H9 (cell line): ENCODE measurements around the gene PPM1H. TPM values are rescaled to one million over a fixed set of nuclear protein-coding genes. Genes with fewer than 3 reads are reported as not detected.

Experiments
- DNase-seq: peaks from one replicate; pipeline ENCODE4 v3.0.0-alpha.2; 2017
- H2AFZ ChIP-seq: one replicate; pipeline ENCODE4 v1.6.1; 2013; ENCODE audit warnings: mild to moderate bottlenecking, low read length, control low read depth, moderate library complexity
- H2AK5ac ChIP-seq: 2 replicates; pipeline ENCODE4 v1.6.1; 2013; ENCODE audit warnings: low read length, control low read depth, mixed read lengths; ENCODE audit not compliant: insufficient read length
- H2BK120ac ChIP-seq: one replicate; pipeline ENCODE4 v1.6.1; 2013; ENCODE audit warnings: low read depth, mild to moderate bottlenecking, low read length, control low read depth, inconsistent platforms; ENCODE audit not compliant: poor library complexity, severe bottlenecking
- H2BK12ac ChIP-seq: 2 replicates; pipeline ENCODE4 v1.6.1; 2013; ENCODE audit warnings: low read length, control low read depth, mixed read lengths, low read depth; ENCODE audit not compliant: insufficient read length
- H2BK15ac ChIP-seq: 2 replicates; pipeline ENCODE4 v1.6.1; 2013; ENCODE audit warnings: low read depth, low read length, control low read depth
- H2BK20ac ChIP-seq: one replicate; pipeline ENCODE4 v1.6.1; 2013; ENCODE audit warnings: low read depth, mild to moderate bottlenecking, low read length, control low read depth, inconsistent platforms; ENCODE audit not compliant: poor library complexity, severe bottlenecking
- H2BK5ac ChIP-seq: 2 replicates; pipeline ENCODE4 v1.6.1; 2013; ENCODE audit warnings: low read length, control low read depth, mixed read lengths; ENCODE audit not compliant: insufficient read length
- H3K14ac ChIP-seq: 2 replicates; pipeline ENCODE4 v1.6.1; 2013; ENCODE audit warnings: low read length, control low read depth; ENCODE audit not compliant: insufficient read depth
- H3K18ac ChIP-seq: 2 replicates; pipeline ENCODE4 v1.6.1; 2013; ENCODE audit warnings: low read depth, mild to moderate bottlenecking, mixed read lengths, low read length, control low read depth; ENCODE audit not compliant: insufficient read length
- H3K23ac ChIP-seq: 2 replicates; pipeline ENCODE4 v1.6.1; 2013; ENCODE audit warnings: low read length, control low read depth, mixed read lengths, low read depth; ENCODE audit not compliant: insufficient read length
- H3K23me2 ChIP-seq: 2 replicates; pipeline ENCODE4 v1.6.1; 2013; ENCODE audit warnings: low read depth, mild to moderate bottlenecking, mixed read lengths, low read length, control low read depth; ENCODE audit not compliant: insufficient read length, poor library complexity, severe bottlenecking
- H3K27ac ChIP-seq: 2 replicates; pipeline ENCODE4 v1.5.1; 2013; ENCODE audit warnings: low read length, control low read depth, mixed read lengths, low read depth; ENCODE audit not compliant: insufficient read length
- H3K27me3 ChIP-seq: 2 replicates; pipeline ENCODE4 v1.6.1; 2013; ENCODE audit warnings: low read length, control low read depth, inconsistent platforms; ENCODE audit not compliant: insufficient read depth
- H3K4ac ChIP-seq: 2 replicates; pipeline ENCODE4 v1.6.1; 2013; ENCODE audit warnings: low read depth, mild to moderate bottlenecking, control low read depth, inconsistent platforms, low read length, moderate library complexity
- H3K4me1 ChIP-seq: 2 replicates; pipeline ENCODE4 v1.6.1; 2013; ENCODE audit warnings: low read length, control low read depth, inconsistent platforms; ENCODE audit not compliant: insufficient read depth
- H3K4me2 ChIP-seq: 2 replicates; pipeline ENCODE4 v1.6.1; 2013; ENCODE audit warnings: low read length, control low read depth, mixed read lengths; ENCODE audit not compliant: insufficient read length, insufficient read depth
- H3K56ac ChIP-seq: 2 replicates; pipeline ENCODE4 v1.6.1; 2013; ENCODE audit warnings: low read depth, mild to moderate bottlenecking, mixed read lengths, low read length, control low read depth; ENCODE audit not compliant: insufficient read length
- H3K79me1 ChIP-seq: 2 replicates; pipeline ENCODE4 v1.6.1; 2013; ENCODE audit warnings: low read depth, mild to moderate bottlenecking, moderate library complexity, low read length, control low read depth, inconsistent platforms; ENCODE audit not compliant: insufficient read depth, poor library complexity, severe bottlenecking
- H3K79me2 ChIP-seq: 2 replicates; pipeline ENCODE4 v1.6.1; 2013; ENCODE audit warnings: low read length, control low read depth, inconsistent platforms; ENCODE audit not compliant: insufficient read depth
- H3K9ac ChIP-seq: 2 replicates; pipeline ENCODE4 v1.6.1; 2013; ENCODE audit warnings: low read length, control low read depth, mixed read lengths; ENCODE audit not compliant: insufficient read length; ENCODE audit errors: extremely low read depth
- H3K9me3 ChIP-seq: one replicate; pipeline ENCODE4 v1.6.1; 2013; ENCODE audit warnings: low read depth, low read length, inconsistent platforms; ENCODE audit not compliant: control insufficient read depth
- H3T11ph ChIP-seq: one replicate; pipeline ENCODE4 v1.6.1; 2013; ENCODE audit warnings: mild to moderate bottlenecking, low read length, control low read depth, inconsistent platforms
- H4K20me1 ChIP-seq: one replicate; pipeline ENCODE4 v1.6.1; 2013; ENCODE audit not compliant: control insufficient read depth, insufficient read length, insufficient read depth
- H4K5ac ChIP-seq: 2 replicates; pipeline ENCODE4 v1.6.1; 2013; ENCODE audit warnings: low read depth, mild to moderate bottlenecking, mixed read lengths, low read length, control low read depth; ENCODE audit not compliant: insufficient read length
- H4K8ac ChIP-seq: replicated peaks from 2 replicates; pipeline ENCODE4 v1.6.1; 2013; ENCODE audit warnings: low read length, control low read depth, mixed read lengths, low read depth; ENCODE audit not compliant: insufficient read length
- H4K91ac ChIP-seq: 2 replicates; pipeline ENCODE4 v1.6.1; 2013; ENCODE audit warnings: low read depth, mild to moderate bottlenecking, moderate library complexity, mixed read lengths, low read length, control low read depth; ENCODE audit not compliant: insufficient read length
- H3K27ac Mint-ChIP-seq, 3 experiments: 2 replicates in 2 of 3; 3 replicates in 1 of 3; pipeline ENCODE4 v1.8.0; 2020 to 2021; ENCODE audit warnings: mixed read lengths in 3 of 3, mild to moderate bottlenecking in 1 of 3, moderate library complexity in 1 of 3
- H3K27me3 Mint-ChIP-seq: 2 replicates; pipeline ENCODE4 v1.8.0; 2021; ENCODE audit warnings: low read depth, mild to moderate bottlenecking, moderate library complexity, mixed read lengths
- H3K36me3 Mint-ChIP-seq, 3 experiments: 2 replicates in 2 of 3; 3 replicates in 1 of 3; pipeline ENCODE4 v1.8.0; 2020 to 2021; ENCODE audit warnings: low read depth in 3 of 3, mixed read lengths in 3 of 3; ENCODE audit not compliant: insufficient read depth in 1 of 3
- H3K4me1 Mint-ChIP-seq, 2 experiments: 2 replicates each; pipeline ENCODE4 v1.8.0; 2020; ENCODE audit warnings: mixed read lengths in 2 of 2
- H3K4me3 Mint-ChIP-seq, 2 experiments: 2 replicates in 1 of 2; 3 replicates in 1 of 2; pipeline ENCODE4 v1.8.0; 2020 to 2021; ENCODE audit warnings: mild to moderate bottlenecking in 2 of 2, mixed read lengths in 2 of 2, moderate library complexity in 1 of 2
- H3K9me3 Mint-ChIP-seq, 2 experiments: 2 replicates in 1 of 2; 3 replicates in 1 of 2; pipeline ENCODE4 v1.8.0; 2020; ENCODE audit warnings: mild to moderate bottlenecking in 2 of 2, mixed read lengths in 2 of 2, moderate library complexity in 1 of 2
- CTCF ChIP-seq: fragments of 200-600 bp; sonication (generic); conservative IDR thresholded peaks from 3 replicates; pipeline ENCODE4 v1.8.0; 2021; ENCODE audit warnings: antibody characterized with exemption, mild to moderate bottlenecking
- WGBS: extraction: QIAGEN DNeasy Blood & Tissue Kit; methylation state at CpG from one replicate; pipeline ENCODE4 v1.1.7; 2013; ENCODE audit warnings: missing lambda C conversion rate, low lambda C conversion rate, mixed read lengths; ENCODE audit not compliant: insufficient read length; ENCODE audit errors: extremely low coverage; 5-methylcytosine and 5-hydroxymethylcytosine counted together
- total RNA-seq: library from RNA; stranded (reverse); gene quantifications from 2 replicates; pipeline ENCODE4 v1.2.1, GENCODE V29; 2021

The PPM1H gene
- total RNA-seq, 1 experiment from 2014 or later: 22.1 TPM

GRCh38 chr12:62802984-62803383 is 132.0 kb downstream of the PPM1H start:
- Histone ChIP-seq H3K56ac (no peak overlapping the region), H3K4me1 (no peaks in the 10 kb centered on the region; the same call in 1 of the 2 replicates), H3K14ac (no peak overlapping the region), H2BK12ac (no peak overlapping the region), H2AK5ac (no peak overlapping the region), H3K4me2 (no peak overlapping the region), H3K79me2 (no peaks in the 10 kb centered on the region), H3K27ac (no peak overlapping the region), H3T11ph (no peak overlapping the region), H2AFZ (no peak overlapping the region), H2BK5ac (no peak overlapping the region), H3K9ac (no peak overlapping the region), H4K5ac (no peak overlapping the region), H4K8ac (no peak overlapping the region), H3K9me3 (no peaks in the 10 kb centered on the region), H2BK120ac (no peak overlapping the region), H2BK15ac (no peak overlapping the region), H3K27me3 (no peaks in the 10 kb centered on the region), H4K91ac (no peak overlapping the region), H3K23ac (no peak overlapping the region), H3K18ac (no peak overlapping the region), H3K23me2 (no peaks in the 10 kb centered on the region), H3K79me1 (no peaks in the 10 kb centered on the region), H4K20me1 (no peaks in the 10 kb centered on the region), H3K4ac (no peak overlapping the region), H2BK20ac (no peak overlapping the region)
- Mint-ChIP-seq H3K4me1 (peaks cover 18 to 26% of the 10 kb centered on the region in 2 experiments), H3K36me3 (peaks cover 0 to 7% (median 5%) of the 10 kb centered on the region in 3 experiments; a peak in 5 of 7 replicates), H3K27ac (no peak overlapping the region), H3K4me3 (no peak overlapping the region), H3K9me3 (no peaks in the 10 kb centered on the region), H3K27me3 (no peaks in the 10 kb centered on the region)
- TF ChIP-seq CTCF: no peak; the same call in 2 of the 3 replicates
- no CpG with 5 or more reads among the region's 4 CpGs for WGBS
- no peak for DNase-seq
